NCI-H345 (cell line): ENCODE measurements around the gene UBE2U.
"Not testable (repeated sequence)": the region's sequence is repeated elsewhere in the genome, so short reads cannot be mapped to it uniquely, and the experiment has no call there.

Experiments
- DNase-seq: peaks from one replicate; lab custom pipeline; 2025; lab: John Stamatoyannopoulos, UW

Gene UBE2U

GRCh38 chr1:64192290-64192689 is 11.1 kb upstream of the UBE2U start:
- DNase-seq, result no peak

- no peak for DNase-seq
These were observed 9.0 kb upstream of the UBE2U start for GRCh38 chr1:64194168-64195080.

- DNase-seq, result no peak
These were observed 8.4 kb upstream of the UBE2U start for GRCh38 chr1:64195081-64195395.

- DNase-seq, result no peak
These were observed 7.2 kb upstream of the UBE2U start for GRCh38 chr1:64196074-64196870.

- no peak for DNase-seq
These were observed 6.3 kb upstream of the UBE2U start for GRCh38 chr1:64197076-64197475.

GRCh38 chr1:64199154-64199553 is 4.3 kb upstream of the UBE2U start:
- DNase-seq, result no peak

GRCh38 chr1:64200064-64200463 is 3.4 kb upstream of the UBE2U start:
- DNase-seq, result no peak

GRCh38 chr1:64209221-64209620 is 5.8 kb downstream of the UBE2U start:
- no peak for DNase-seq

- DNase-seq, result no peak
These were observed 8.6 kb downstream of the UBE2U start for GRCh38 chr1:64212031-64212430.

GRCh38 chr1:64215576-64215975 is 12.2 kb downstream of the UBE2U start:
- DNase-seq, result peak; percentile 27

GRCh38 chr1:64220241-64220640 is 16.8 kb downstream of the UBE2U start:
- DNase-seq, result no peak

GRCh38 chr1:64223329-64224151 is 20.1 kb downstream of the UBE2U start:
- DNase-seq, result no peak

GRCh38 chr1:64224236-64224635 is 20.8 kb downstream of the UBE2U start:
- DNase-seq, result not testable (repeated sequence)

GRCh38 chr1:64228167-64228957 is 24.9 kb downstream of the UBE2U start:
- DNase-seq, result no peak

- peak; percentile 87 for DNase-seq
These were observed 25.9 kb downstream of the UBE2U start for GRCh38 chr1:64229307-64229706.

GRCh38 chr1:64231153-64231552 is 27.7 kb downstream of the UBE2U start:
- peak; percentile 91 for DNase-seq

- DNase-seq, result no peak
These were observed 28.2 kb downstream of the UBE2U start for GRCh38 chr1:64231654-64232053.

GRCh38 chr1:64234714-64235113 is 31.3 kb downstream of the UBE2U start:
- no peak for DNase-seq

GRCh38 chr1:64235181-64235580 is 31.8 kb downstream of the UBE2U start:
- DNase-seq, result no peak

GRCh38 chr1:64235910-64236309 is 32.5 kb downstream of the UBE2U start:
- DNase-seq, result no peak

- no peak for DNase-seq
These were observed 33.1 kb downstream of the UBE2U start for GRCh38 chr1:64236541-64236954.
